ENCODE measurements around the gene RTCA.
A peak's percentile ranks its signal among the peaks of the same experiment; 100 is the strongest.

Gene RTCA

DNA sequence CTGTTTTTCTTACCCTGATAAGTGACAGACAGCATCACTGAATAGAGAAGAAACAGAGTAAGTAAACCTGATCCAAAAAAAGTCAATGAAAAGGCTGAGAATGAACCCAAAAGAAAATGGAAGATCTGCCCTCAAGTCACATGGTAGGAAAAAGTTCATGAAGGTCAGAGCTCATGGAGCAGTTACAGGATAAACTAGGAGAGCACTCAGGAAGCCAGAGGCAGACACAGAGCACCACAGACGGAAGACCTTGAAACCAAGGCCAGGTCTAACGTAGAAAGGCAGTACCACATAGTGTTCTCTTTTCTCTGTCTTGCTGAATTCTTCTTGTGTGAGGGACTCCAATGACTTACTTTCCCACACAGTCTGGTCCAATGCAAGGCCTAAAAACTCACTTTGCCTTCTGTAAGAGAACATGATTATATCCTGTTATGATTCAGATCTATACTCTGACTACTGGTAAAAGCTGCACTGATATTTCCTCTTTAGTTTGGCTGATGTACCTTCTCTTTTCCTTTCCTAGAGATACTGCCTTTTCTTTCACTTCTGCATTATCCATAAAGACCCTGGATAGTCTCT is 40.8 kb downstream of the RTCA start:
- no peak overlapping the region for H3K4me3 ChIP-seq (ENCODE audit: low read depth, low read length)
- TF ChIP-seq, protein P1, sequence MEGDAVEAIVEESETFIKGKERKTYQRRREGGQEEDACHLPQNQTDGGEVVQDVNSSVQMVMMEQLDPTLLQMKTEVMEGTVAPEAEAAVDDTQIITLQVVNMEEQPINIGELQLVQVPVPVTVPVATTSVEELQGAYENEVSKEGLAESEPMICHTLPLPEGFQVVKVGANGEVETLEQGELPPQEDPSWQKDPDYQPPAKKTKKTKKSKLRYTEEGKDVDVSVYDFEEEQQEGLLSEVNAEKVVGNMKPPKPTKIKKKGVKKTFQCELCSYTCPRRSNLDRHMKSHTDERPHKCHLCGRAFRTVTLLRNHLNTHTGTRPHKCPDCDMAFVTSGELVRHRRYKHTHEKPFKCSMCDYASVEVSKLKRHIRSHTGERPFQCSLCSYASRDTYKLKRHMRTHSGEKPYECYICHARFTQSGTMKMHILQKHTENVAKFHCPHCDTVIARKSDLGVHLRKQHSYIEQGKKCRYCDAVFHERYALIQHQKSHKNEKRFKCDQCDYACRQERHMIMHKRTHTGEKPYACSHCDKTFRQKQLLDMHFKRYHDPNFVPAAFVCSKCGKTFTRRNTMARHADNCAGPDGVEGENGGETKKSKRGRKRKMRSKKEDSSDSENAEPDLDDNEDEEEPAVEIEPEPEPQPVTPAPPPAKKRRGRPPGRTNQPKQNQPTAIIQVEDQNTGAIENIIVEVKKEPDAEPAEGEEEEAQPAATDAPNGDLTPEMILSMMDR (conservative IDR thresholded peaks at IDR 0.05; ENCODE audit: low read depth, low read length): no peak
- no peak for DNase-seq (ENCODE audit: low read depth)

DNA sequence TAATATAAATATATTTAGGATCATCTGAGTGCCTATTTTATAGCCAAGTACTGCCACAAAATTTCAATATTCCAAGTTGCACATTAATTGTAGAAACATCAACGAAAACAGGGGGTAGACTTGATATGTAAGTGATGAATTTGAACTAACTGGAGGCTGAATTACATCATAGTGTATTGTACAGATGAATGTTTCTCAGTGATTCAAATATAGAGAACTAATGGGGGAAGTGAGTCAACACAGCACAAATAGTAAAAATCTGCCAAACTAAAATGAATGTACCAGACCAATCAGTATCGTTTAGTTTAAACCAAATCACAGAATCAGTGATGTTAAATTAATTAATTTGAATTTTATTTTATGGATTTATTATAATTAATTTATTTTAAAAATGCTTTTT is 42.8 kb downstream of the RTCA start:
- TF ChIP-seq, protein P1 (conservative IDR thresholded peaks at IDR 0.05; ENCODE audit: low read depth, low read length): no peak
- H3K4me3 ChIP-seq (ENCODE audit: low read depth, low read length): no peak overlapping the region
- peak; percentile 35 for DNase-seq (ENCODE audit: low read depth)

DNA sequence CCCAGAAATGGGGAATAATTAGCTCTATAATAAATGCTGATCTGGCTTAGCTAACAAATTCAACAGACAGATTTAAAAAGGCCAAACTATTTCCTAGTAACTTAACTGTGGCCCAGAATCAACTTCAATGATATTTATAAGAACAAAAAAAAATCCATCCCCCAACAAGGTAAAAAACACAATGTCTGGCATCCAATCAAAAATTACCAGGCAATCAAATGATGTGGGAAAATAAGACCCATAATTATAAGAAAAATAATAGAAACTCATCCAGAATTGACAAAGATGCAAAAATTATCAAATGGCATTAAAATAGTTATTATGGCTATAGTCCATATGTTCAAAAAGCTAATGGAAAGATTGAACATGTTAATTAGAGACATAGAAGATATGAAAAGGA is 43.8 kb downstream of the RTCA start:
- TF ChIP-seq, protein P1 (conservative IDR thresholded peaks at IDR 0.05; ENCODE audit: low read depth, low read length): no peak
- DNase-seq (ENCODE audit: low read depth): no peak
- H3K4me3 ChIP-seq (ENCODE audit: low read depth, low read length): no peak overlapping the region

DNA sequence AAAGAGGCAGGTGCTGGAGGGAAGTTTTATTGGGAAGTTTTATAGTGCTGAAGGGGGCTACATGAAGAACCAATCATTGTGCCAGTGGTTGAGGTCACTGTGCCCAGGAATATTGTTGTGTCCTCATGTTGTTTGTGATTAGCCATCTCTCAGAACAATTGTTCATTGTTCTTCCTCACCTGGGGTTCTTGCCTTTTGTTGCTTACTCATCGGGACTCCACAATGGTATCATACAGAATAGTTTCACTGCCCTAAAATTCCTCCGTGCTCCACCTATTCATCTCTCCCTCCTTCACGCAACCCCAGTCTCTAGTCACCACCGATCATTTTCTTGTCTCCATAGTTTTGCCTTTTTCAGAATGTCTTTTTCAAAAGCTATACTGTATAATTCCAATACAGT is 47.4 kb downstream of the RTCA start:
- H3K4me3 ChIP-seq (ENCODE audit: low read depth, low read length): no peak overlapping the region
- no peak for DNase-seq (ENCODE audit: low read depth)
- TF ChIP-seq, protein P1 (conservative IDR thresholded peaks at IDR 0.05; ENCODE audit: low read depth, low read length): no peak

DNA sequence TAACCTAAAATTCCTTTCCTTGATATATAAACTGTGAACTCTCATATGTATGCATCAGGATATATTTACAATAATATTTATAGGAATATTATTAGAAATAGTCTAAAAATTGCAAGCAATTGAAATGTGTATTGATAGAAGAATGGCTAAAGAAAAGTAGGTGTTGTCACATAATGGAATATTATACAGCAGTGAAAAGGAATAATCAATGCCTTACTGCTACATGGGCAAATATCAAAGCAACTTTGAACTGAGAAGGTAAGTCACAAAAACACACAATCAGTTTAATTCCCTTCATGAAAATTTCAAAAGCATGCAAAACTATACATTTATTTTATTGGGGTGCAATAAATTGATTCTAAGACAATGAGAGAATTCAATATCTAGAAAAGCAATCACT is 50.6 kb downstream of the RTCA start:
- no peak overlapping the region for H3K4me3 ChIP-seq (ENCODE audit: low read depth, low read length)
- DNase-seq (ENCODE audit: low read depth): no peak
- TF ChIP-seq, protein P1 (conservative IDR thresholded peaks at IDR 0.05; ENCODE audit: low read depth, low read length): no peak

DNA sequence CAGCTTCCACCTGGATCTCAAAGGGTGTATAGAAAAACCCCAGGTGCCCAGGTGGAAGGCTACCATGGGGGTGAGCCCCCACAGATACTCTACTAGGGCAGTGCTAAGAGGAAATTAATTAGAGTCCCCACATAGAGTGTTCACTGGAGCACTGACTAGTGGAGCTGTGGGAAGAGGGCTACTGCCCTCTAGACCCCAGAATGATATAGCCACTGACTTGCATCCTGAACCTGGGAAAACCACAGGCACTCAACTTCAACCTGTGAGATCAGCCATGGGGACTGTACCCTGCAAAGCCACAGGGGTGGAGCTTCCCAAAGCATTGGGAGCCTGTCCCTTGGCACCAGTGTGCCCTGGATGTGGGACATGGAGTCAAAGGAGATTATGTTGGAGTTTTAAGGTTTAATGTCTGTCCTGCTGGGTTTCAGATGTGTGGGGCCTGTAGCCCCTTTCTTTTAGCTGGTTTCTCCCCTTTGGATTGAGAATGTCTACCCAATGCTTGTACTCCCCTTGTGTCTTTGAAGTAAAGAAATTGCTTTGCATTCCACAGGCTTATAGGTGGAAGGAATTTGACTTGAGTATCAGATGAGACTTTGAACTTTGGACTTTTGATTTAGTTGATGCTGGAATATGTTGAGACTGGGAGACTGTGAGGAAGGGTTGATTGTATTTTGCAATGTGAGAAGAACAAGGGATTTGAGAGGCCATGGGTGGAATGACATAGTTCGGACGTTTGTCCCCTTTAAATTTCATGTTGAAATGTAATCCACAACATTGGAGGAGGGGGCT is 54.5 kb downstream of the RTCA start:
- TF ChIP-seq, protein P1 (conservative IDR thresholded peaks at IDR 0.05; ENCODE audit: low read depth, low read length): no peak
- no peak for DNase-seq (ENCODE audit: low read depth)
- no peak overlapping the region for H3K4me3 ChIP-seq (ENCODE audit: low read depth, low read length)

DNA sequence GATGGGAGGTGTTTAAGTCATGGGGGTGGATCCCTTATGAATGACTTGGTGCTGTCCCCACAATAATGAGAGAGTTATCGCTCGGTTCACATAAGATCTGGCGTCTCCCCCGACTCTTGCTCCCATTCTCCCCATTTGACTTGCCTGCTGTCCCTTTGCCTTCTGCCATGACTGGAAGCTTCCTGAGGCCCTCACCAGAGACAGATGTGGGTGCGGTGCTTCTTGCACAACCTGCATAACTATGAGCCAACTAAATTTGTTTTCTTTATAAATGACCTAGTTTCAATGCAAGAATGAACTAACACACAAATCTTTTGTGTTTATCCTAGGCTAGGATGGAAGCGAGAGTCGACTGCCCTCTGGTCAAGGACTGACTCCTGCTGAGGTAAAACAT is 55.1 kb downstream of the RTCA start:
- no peak overlapping the region for H3K4me3 ChIP-seq (ENCODE audit: low read depth, low read length)
- TF ChIP-seq, protein P1 (conservative IDR thresholded peaks at IDR 0.05; ENCODE audit: low read depth, low read length): no peak
- no peak for DNase-seq (ENCODE audit: low read depth)
